ENCODE data around the gene CHIA. TPM values are rescaled to one million over a fixed set of nuclear protein-coding genes. Genes with fewer than 3 reads are reported as not detected.
"Not testable (repeated sequence)": the region's sequence is repeated elsewhere in the genome, so short reads cannot be mapped to it uniquely, and the experiment has no call there.

CHIA gene
- total and polyA plus RNA-seq, 2 donors (not counting 3 experiments of a cell fraction or from before 2014, with no cell fraction given), result not detected

- Histone ChIP-seq H3K4me2 (ENCODE audit: insufficient read depth, low read length) (no peak overlapping the region), H3K36me3 (ENCODE audit: control insufficient read depth in 2 of 2, extremely low read depth in 1 of 2, insufficient read depth in 2 of 2, low read length in 2 of 2) (no peaks in the 10 kb centered on the region), H3K4me3 (replicated peaks in 1 of 3; ENCODE audit: insufficient read depth in 1 of 3, low read depth in 1 of 3, low read length in 3 of 3) (no peak overlapping the region), H2AFZ (ENCODE audit: low read depth, low read length) (no peak overlapping the region), H4K20me1 (replicated peaks; ENCODE audit: control insufficient read depth, extremely low read depth, insufficient read depth, low read length) (no peaks in the 10 kb centered on the region), H3K9me1 (replicated peaks; ENCODE audit: control insufficient read depth, extremely low read depth, insufficient read depth, low read length) (no peaks in the 10 kb centered on the region), H3K27me3 (ENCODE audit: control insufficient read depth in 2 of 2, insufficient read depth in 2 of 2, low read length in 2 of 2) (peaks cover 3% of the 10 kb centered on the region in 2 experiments), H3K4me1 (ENCODE audit: control insufficient read depth, extremely low read depth, insufficient read depth, low read length) (no peaks in the 10 kb centered on the region), H3K9me3 (replicated peaks; ENCODE audit: control insufficient read depth, insufficient read depth, low read length) (no peaks in the 10 kb centered on the region), H3K79me2 (ENCODE audit: control insufficient read depth, insufficient read depth, low read length) (no peaks in the 10 kb centered on the region), H3K27ac (ENCODE audit: insufficient read depth, low read depth, low read length) (no peak overlapping the region), H3K9ac (replicated peaks; ENCODE audit: extremely low read depth, insufficient read depth, low read length) (no peak overlapping the region)
- DNase-seq (ENCODE audit: low read depth, low spot score) (no peak), FAIRE-seq (no peak)
- dilution Hi-C loops (cut with MboI; ENCODE audit: extremely low pct_ligation_motif_present, low sequenced_read_pairs), result no loop called here
- no TSS peak for BruUV-seq (replicated peaks)
- intact Hi-C loops (cut with micrococcal nuclease), result no loop called here
- CTCF ChIA-PET, result no interaction called here
- POLR2A ChIA-PET, result no interaction called here
- TF ChIP-seq EZH2 (IDR thresholded peaks at IDR 0.05; ENCODE audit: borderline replicate concordance, low read depth, low read length, severe bottlenecking) (no peak), GATA2 (IDR thresholded peaks at IDR 0.05; ENCODE audit: insufficient read depth, insufficient read length, low read depth, low read length) (no peak), FOS (IDR thresholded peaks at IDR 0.05; ENCODE audit: borderline replicate concordance, insufficient read depth, low read length) (no peak), MYC (IDR thresholded peaks at IDR 0.05; ENCODE audit: low read depth, low read length) (no peak), JUN (IDR thresholded peaks at IDR 0.05; ENCODE audit: borderline replicate concordance, insufficient read depth, insufficient read length, low read depth) (no peak), POLR2AphosphoS5 (IDR thresholded peaks at IDR 0.05; ENCODE audit: insufficient read depth, low read depth, low read length) (no peak), MAX (IDR thresholded peaks at IDR 0.05; ENCODE audit: insufficient read depth, insufficient read length) (no peak), POLR2A (IDR thresholded peaks at IDR 0.05; ENCODE audit: low read depth, low read length) (no peak), CTCF (IDR thresholded peaks at IDR 0.05; ENCODE audit: extremely low read depth in 1 of 2, insufficient read depth in 1 of 2, low read depth in 1 of 2, low read length in 2 of 2) (no peak)
Observed at GRCh38 chr1:111359376-111359775, 68.7 kb downstream of the CHIA start.

DNA sequence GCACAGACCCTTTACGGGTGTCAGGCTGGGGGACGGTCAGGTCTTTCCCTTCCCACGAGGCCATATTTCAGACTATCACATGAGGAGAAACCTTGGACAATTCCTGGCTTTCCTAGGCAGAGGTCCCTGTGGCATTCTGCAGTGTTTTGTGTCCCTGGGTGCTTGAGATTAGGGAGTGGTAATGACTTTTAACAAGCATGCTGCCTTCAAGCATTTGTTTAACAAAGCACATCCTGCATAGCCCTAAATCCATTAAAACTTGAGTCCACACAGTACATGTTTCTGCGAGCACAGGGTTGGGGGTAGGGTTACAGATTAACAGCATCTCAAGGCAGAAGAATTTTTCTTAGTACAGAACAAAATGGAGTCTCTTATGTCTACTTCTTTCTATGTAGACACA lies 69.6 kb downstream of the CHIA start:
- dilution Hi-C loops (cut with MboI; ENCODE audit: extremely low pct_ligation_motif_present, low sequenced_read_pairs); H3K36me3 ChIP-seq (ENCODE audit: control insufficient read depth in 2 of 2, extremely low read depth in 1 of 2, insufficient read depth in 2 of 2, low read length in 2 of 2); H2AFZ ChIP-seq (ENCODE audit: low read depth, low read length); H3K4me2 ChIP-seq (ENCODE audit: insufficient read depth, low read length); H3K79me2 ChIP-seq (ENCODE audit: control insufficient read depth, insufficient read depth, low read length); H3K9me1 ChIP-seq (replicated peaks; ENCODE audit: control insufficient read depth, extremely low read depth, insufficient read depth, low read length); DNase-seq (ENCODE audit: low read depth, low spot score); CTCF ChIA-PET; POLR2A ChIA-PET; H4K20me1 ChIP-seq (replicated peaks; ENCODE audit: control insufficient read depth, extremely low read depth, insufficient read depth, low read length); H3K4me3 ChIP-seq (replicated peaks in 1 of 3; ENCODE audit: insufficient read depth in 1 of 3, low read depth in 1 of 3, low read length in 3 of 3); H3K4me1 ChIP-seq (ENCODE audit: control insufficient read depth, extremely low read depth, insufficient read depth, low read length); FAIRE-seq; H3K27ac ChIP-seq (ENCODE audit: insufficient read depth, low read depth, low read length); H3K9ac ChIP-seq (replicated peaks; ENCODE audit: extremely low read depth, insufficient read depth, low read length); H3K9me3 ChIP-seq (replicated peaks; ENCODE audit: control insufficient read depth, insufficient read depth, low read length); intact Hi-C loops (cut with micrococcal nuclease); BruUV-seq (replicated peaks); H3K27me3 ChIP-seq (ENCODE audit: control insufficient read depth in 2 of 2, insufficient read depth in 2 of 2, low read length in 2 of 2): not testable (repeated sequence)
